22Rv1 (cell line): ENCODE results near the gene RDH5.

Experiments
- H3K27ac ChIP-seq: fragments of 450-650 bp; 2 replicates; pipeline ENCODE4 v1.5.1; 2017
- ZFX ChIP-seq: fragments of 450-650 bp; IDR thresholded peaks from 2 replicates; pipeline ENCODE4 v1.6.1; 2017; ENCODE audit warnings: antibody characterized with exemption, borderline replicate concordance
- TF ChIP-seq, protein P1 (sequence below): fragments of 450-650 bp; IDR thresholded peaks from 2 replicates; pipeline ENCODE4 v1.5.1; 2017; ENCODE audit warnings: mild to moderate bottlenecking

The RDH5 gene

DNA sequence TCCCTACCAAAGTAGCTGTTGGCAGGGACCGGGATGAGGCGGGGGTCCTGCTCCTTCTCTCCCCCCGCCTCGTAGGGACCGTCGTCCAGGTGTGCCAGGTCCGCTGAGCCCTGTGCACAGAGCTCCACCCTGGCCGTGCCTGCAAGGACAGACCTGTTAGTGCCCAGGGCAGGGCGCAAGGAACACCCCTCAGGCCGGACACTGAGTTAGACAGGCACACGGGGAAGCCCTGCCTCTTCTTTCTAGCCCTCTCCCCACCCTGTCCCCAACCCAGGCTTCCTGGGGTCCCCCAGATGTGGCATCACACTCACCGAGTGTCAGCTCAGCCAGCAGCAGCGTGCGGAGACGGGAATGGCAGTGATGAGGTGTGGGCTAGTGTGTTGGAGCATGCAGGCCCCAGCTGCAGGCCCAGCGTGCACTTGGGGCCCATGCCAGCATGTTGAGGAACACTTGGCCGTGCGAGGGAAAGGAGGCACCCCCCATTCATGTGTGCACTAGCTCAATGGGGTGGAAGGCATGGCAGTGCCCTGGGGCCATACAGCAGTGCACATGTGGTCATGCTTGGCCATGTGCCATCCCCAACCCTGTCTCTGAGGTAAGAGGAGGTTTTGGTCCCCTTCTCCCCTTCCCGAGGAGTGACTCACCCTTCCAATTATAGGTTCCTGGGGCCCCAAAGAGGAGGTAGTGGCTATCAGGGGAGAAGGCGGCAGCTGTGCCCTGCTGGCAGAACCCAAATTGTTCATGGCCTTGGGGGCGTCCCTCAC, 19.8 kb upstream of the RDH5 start:
- H3K27ac ChIP-seq, result no peak overlapping the region
- no peak for TF ChIP-seq ZFX
- TF ChIP-seq, protein P1, sequence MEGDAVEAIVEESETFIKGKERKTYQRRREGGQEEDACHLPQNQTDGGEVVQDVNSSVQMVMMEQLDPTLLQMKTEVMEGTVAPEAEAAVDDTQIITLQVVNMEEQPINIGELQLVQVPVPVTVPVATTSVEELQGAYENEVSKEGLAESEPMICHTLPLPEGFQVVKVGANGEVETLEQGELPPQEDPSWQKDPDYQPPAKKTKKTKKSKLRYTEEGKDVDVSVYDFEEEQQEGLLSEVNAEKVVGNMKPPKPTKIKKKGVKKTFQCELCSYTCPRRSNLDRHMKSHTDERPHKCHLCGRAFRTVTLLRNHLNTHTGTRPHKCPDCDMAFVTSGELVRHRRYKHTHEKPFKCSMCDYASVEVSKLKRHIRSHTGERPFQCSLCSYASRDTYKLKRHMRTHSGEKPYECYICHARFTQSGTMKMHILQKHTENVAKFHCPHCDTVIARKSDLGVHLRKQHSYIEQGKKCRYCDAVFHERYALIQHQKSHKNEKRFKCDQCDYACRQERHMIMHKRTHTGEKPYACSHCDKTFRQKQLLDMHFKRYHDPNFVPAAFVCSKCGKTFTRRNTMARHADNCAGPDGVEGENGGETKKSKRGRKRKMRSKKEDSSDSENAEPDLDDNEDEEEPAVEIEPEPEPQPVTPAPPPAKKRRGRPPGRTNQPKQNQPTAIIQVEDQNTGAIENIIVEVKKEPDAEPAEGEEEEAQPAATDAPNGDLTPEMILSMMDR, result no peak

DNA sequence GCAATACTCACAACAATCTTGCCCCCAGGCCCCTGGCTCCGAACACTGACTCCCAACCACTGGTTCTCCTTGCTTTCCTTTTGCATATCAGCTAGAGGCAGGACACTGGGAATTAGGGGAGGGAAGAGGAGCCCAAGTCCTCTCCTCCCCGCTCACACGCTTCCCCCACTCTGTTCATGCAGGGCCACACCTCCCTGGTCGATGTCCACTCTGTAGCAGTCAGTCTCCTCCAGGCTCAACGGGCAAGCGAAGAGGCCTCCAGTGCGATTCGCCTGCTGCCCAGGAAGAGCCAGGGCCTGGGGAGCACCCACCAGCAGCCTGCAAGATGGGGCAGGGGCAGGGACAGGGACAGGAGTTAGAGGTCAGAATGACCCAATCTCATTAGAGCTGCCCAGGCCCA, 17.3 kb upstream of the RDH5 start:
- no peak overlapping the region for H3K27ac ChIP-seq
- no peak for TF ChIP-seq ZFX
- TF ChIP-seq, protein P1, result no peak

DNA sequence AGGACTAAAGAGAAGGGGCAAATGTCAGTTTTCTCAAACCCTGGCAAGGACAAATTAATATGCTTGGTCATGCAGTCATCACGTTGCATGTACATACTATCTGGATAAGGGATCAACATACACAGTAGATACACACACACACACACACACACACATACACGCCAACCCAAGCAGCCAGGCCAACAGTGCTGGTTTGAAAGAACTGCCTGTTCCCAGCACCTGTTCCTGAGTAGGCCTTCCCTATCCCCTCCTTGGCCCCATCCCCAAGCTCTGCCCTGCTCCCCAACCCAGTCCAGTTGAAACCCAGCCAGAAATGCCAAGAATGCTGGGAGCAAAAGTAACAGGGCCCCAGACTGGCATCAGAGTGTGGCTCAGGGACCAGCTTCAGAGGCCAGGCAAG, 16.9 kb upstream of the RDH5 start:
- no peak for TF ChIP-seq ZFX
- TF ChIP-seq, protein P1, result no peak
- H3K27ac ChIP-seq, result no peak overlapping the region

DNA sequence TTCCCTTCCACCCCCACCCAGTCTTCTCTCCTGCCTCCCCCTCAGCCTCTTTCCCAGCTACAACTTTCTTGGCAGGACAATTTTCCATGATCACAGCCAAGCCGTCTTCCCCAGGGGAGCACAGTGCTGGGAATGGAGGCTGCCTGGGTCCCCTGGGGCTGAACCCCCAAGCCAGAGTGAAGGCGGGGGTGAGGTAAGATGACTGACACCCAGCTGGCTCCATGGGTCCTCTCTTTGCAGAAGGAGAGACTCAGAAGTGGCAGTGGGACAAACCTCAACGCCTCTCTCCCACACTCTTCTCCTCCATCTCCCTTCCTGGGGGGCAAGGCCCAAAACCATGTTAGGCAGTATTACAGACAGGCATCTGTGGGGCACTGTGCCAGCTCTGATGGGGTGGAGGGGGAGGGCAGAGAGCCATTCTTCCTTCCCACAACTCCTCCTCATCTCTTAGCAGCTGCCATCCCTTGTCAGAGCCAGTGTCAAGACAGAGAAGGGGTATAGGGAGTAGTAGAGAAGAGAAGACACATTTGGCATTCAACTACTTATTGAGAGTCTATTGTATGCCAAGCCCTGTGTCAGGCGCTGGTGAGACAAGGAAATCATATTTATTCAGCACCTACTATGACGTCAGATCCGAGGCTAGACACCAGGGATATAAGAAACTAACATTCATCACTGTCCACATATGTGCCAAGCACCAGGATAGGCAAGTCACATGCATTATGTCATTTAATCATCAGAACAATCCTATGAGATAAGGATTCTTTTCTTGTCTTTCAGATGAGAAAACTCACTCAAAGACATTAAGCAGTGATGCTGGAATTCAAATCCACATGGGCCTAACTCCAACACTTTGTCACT, 16.1 kb upstream of the RDH5 start:
- no peak overlapping the region for H3K27ac ChIP-seq
- no peak for TF ChIP-seq ZFX
- TF ChIP-seq, protein P1, result no peak

DNA sequence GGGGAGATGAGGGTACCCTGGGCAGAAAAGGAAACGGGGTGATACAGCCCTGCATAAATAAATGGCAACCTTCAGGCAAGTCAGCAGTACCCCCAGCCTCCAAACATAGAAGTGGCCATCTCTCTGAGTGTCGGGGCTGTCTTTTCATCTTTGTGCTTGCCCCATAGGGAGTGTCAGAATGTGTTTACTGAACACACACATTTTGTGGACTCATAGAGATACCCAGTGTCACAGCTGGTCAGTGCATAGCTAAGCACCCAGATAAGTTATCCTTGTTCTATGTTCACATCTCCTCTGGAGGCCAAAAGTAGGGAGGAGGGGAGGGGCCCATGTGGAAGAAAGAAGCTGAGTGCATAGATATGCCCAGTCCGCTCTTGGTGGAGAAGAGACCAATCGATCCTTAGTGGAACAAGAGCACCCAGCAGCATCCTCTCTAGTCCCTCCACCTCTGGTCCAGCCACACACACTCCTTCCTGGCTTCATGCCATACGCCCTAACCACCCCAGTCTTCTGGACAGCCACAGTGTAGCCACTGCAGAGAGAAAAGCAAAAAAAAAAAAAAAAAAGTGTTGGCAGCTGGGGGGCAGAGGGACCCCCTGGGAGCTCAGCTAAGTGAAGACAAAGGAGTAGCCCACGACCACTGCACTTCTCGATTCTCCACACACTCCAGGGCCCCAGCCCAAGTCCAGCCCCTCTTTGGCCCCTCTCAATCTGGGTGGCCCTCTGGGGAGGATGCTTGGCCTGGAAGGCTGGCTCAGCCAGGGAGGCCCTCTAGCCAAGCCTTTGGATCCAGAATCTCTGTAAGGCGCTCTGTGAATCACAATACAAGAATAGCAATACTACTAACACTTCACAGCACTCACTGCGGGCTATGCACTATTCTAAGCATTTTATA, 15.1 kb upstream of the RDH5 start:
- TF ChIP-seq ZFX, result no peak
- TF ChIP-seq, protein P1, result no peak
- no peak overlapping the region for H3K27ac ChIP-seq

DNA sequence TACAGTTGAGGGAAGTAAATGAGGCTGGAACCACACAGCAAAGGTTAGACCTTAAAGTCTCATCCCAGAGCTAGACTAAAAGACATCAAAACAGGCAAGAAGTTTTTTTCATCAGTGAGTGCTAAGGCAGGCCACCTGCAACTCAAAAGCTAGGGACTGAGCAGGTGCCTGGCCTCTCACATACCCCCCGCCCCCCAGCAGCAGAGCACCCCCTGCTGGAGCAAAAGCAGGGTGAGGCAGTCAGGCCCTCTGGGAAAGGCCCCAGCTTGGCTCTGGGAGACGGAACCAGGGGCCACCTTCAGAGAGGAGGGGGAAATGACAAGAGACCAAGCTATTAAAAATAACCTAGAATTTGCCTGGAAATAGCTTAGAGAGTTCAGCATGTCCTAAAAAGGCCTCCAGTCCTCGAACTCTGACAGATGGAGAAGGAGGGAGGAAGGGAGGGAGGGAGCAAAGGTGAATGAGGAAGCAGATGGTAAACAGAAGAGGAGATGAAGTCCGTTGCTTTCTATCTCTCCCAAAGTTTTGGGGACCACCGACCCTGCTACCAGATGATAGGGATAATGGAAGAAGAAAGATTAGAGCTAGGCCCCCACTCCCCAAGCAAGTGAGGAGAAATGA, 14.3 kb upstream of the RDH5 start:
- no peak overlapping the region for H3K27ac ChIP-seq
- TF ChIP-seq, protein P1, result peak; percentile 63
- TF ChIP-seq ZFX, result no peak
